ENCODE measurements around the gene ZNRF4.
"Not testable (repeated sequence)": the region's sequence is repeated elsewhere in the genome, so short reads cannot be mapped to it uniquely, and the experiment has no call there.

The ZNRF4 gene

GRCh38 chr19:5477451-5478215, 22.4 kb downstream of the ZNRF4 start:
- CTCF ChIA-PET, result no interaction called here
- Mint-ChIP-seq H3K9me3 (peaks cover 5% of the 10 kb centered on the region), H3K36me3 (no peaks in the 10 kb centered on the region), H3K4me1 (no peaks in the 10 kb centered on the region), H3K27me3 (peaks cover 31% of the 10 kb centered on the region), H3K4me3 (no peak overlapping the region), H3K27ac (no peak overlapping the region)
- no peak for DNase-seq

- H3K27ac Mint-ChIP-seq, result no peak overlapping the region
- DNase-seq, result no peak
- H3K36me3 Mint-ChIP-seq, result no peaks in the 10 kb centered on the region
- H3K27me3 Mint-ChIP-seq, result peaks cover 30% of the 10 kb centered on the region
- H3K4me3 Mint-ChIP-seq, result no peak overlapping the region
- CTCF ChIA-PET, result no interaction called here
- peaks cover 5% of the 10 kb centered on the region for H3K9me3 Mint-ChIP-seq
- H3K4me1 Mint-ChIP-seq, result no peaks in the 10 kb centered on the region
These were observed 23.2 kb downstream of the ZNRF4 start for GRCh38 chr19:5478241-5478924.

GRCh38 chr19:5478925-5479588, 23.8 kb downstream of the ZNRF4 start:
- Mint-ChIP-seq H3K36me3 (no peaks in the 10 kb centered on the region), H3K27ac (no peak overlapping the region), H3K4me3 (no peak overlapping the region), H3K9me3 (peaks cover 5% of the 10 kb centered on the region), H3K4me1 (no peaks in the 10 kb centered on the region), H3K27me3 (peaks cover 30% of the 10 kb centered on the region)
- CTCF ChIA-PET, result no interaction called here
- no peak for DNase-seq

GRCh38 chr19:5479958-5480357, 24.7 kb downstream of the ZNRF4 start:
- H3K4me1 Mint-ChIP-seq, result no peaks in the 10 kb centered on the region
- H3K36me3 Mint-ChIP-seq, result no peaks in the 10 kb centered on the region
- CTCF ChIA-PET, result no interaction called here
- DNase-seq, result no peak
- H3K9me3 Mint-ChIP-seq, result peaks cover 5% of the 10 kb centered on the region
- no peak overlapping the region for H3K27ac Mint-ChIP-seq
- H3K27me3 Mint-ChIP-seq, result peaks cover 38% of the 10 kb centered on the region
- H3K4me3 Mint-ChIP-seq, result no peak overlapping the region

GRCh38 chr19:5480427-5480836, 25.2 kb downstream of the ZNRF4 start:
- CTCF ChIA-PET, result no interaction called here
- no peaks in the 10 kb centered on the region for H3K4me1 Mint-ChIP-seq
- no peaks in the 10 kb centered on the region for H3K36me3 Mint-ChIP-seq
- DNase-seq, result peak; percentile 50
- H3K27me3 Mint-ChIP-seq, result peaks cover 42% of the 10 kb centered on the region
- peaks cover 5% of the 10 kb centered on the region for H3K9me3 Mint-ChIP-seq
- no peak overlapping the region for H3K4me3 Mint-ChIP-seq
- H3K27ac Mint-ChIP-seq, result no peak overlapping the region

GRCh38 chr19:5481957-5482356, 26.7 kb downstream of the ZNRF4 start:
- CTCF ChIA-PET, result no interaction called here
- Mint-ChIP-seq H3K36me3 (no peaks in the 10 kb centered on the region), H3K4me3 (no peak overlapping the region), H3K9me3 (peaks cover 5% of the 10 kb centered on the region), H3K27me3 (peaks cover 44% of the 10 kb centered on the region), H3K4me1 (no peaks in the 10 kb centered on the region), H3K27ac (no peak overlapping the region)
- DNase-seq, result no peak

GRCh38 chr19:5484398-5485285, 29.4 kb downstream of the ZNRF4 start:
- Mint-ChIP-seq H3K27me3 (peaks cover 32% of the 10 kb centered on the region), H3K36me3 (no peaks in the 10 kb centered on the region), H3K9me3 (peaks cover 5% of the 10 kb centered on the region), H3K4me1 (no peaks in the 10 kb centered on the region), H3K27ac (no peak overlapping the region), H3K4me3 (no peak overlapping the region)
- CTCF ChIA-PET, result no interaction called here
- no peak for DNase-seq

- no peak overlapping the region for H3K4me3 Mint-ChIP-seq
- no peak overlapping the region for H3K27ac Mint-ChIP-seq
- CTCF ChIA-PET, result no interaction called here
- no peaks in the 10 kb centered on the region for H3K4me1 Mint-ChIP-seq
- H3K36me3 Mint-ChIP-seq, result no peaks in the 10 kb centered on the region
- peaks cover 5% of the 10 kb centered on the region for H3K9me3 Mint-ChIP-seq
- H3K27me3 Mint-ChIP-seq, result peaks cover 32% of the 10 kb centered on the region
- DNase-seq, result no peak
These were observed 30.0 kb downstream of the ZNRF4 start for GRCh38 chr19:5485286-5485636.

- H3K27ac Mint-ChIP-seq, H3K9me3 Mint-ChIP-seq, H3K4me3 Mint-ChIP-seq, CTCF ChIA-PET, DNase-seq, H3K4me1 Mint-ChIP-seq, H3K36me3 Mint-ChIP-seq: not testable (repeated sequence)
- H3K27me3 Mint-ChIP-seq, result peaks cover 32% of the 10 kb centered on the region
These were observed 30.4 kb downstream of the ZNRF4 start for GRCh38 chr19:5485658-5486057.

GRCh38 chr19:5487222-5487621, 32.0 kb downstream of the ZNRF4 start:
- Mint-ChIP-seq H3K27ac (no peak overlapping the region), H3K4me1 (no peaks in the 10 kb centered on the region), H3K27me3 (peaks cover 42% of the 10 kb centered on the region), H3K4me3 (no peak overlapping the region), H3K9me3 (peaks cover 2% of the 10 kb centered on the region), H3K36me3 (no peaks in the 10 kb centered on the region)
- CTCF ChIA-PET, result no interaction called here
- no peak for DNase-seq

GRCh38 chr19:5489551-5489950, 34.3 kb downstream of the ZNRF4 start:
- Mint-ChIP-seq H3K4me3 (no peak overlapping the region), H3K36me3 (no peaks in the 10 kb centered on the region), H3K27ac (no peak overlapping the region), H3K9me3 (no peaks in the 10 kb centered on the region), H3K27me3 (peaks cover 57% of the 10 kb centered on the region), H3K4me1 (no peaks in the 10 kb centered on the region)
- CTCF ChIA-PET, result no interaction called here
- DNase-seq, result no peak

- Mint-ChIP-seq H3K36me3 (no peaks in the 10 kb centered on the region), H3K27me3 (peaks cover 60% of the 10 kb centered on the region)
These were observed 36.3 kb downstream of the ZNRF4 start for GRCh38 chr19:5491565-5491964.

GRCh38 chr19:5492281-5492634, 37.0 kb downstream of the ZNRF4 start:
- Mint-ChIP-seq H3K27ac (no peak overlapping the region), H3K27me3 (peaks cover 61% of the 10 kb centered on the region), H3K4me1 (no peaks in the 10 kb centered on the region), H3K4me3 (no peak overlapping the region), H3K9me3 (no peaks in the 10 kb centered on the region), H3K36me3 (no peaks in the 10 kb centered on the region)
- DNase-seq, result no peak
- CTCF ChIA-PET, result no interaction called here

More at GRCh38 chr19:5491565-5491964, 36.3 kb downstream of the ZNRF4 start:
- Mint-ChIP-seq H3K4me1 (no peaks in the 10 kb centered on the region), H3K9me3 (no peaks in the 10 kb centered on the region), H3K27ac (no peak overlapping the region), H3K4me3 (no peak overlapping the region)
- CTCF ChIA-PET, result no interaction called here
- DNase-seq, result no peak

- DNase-seq, result no peak
- no peak overlapping the region for H3K4me3 Mint-ChIP-seq
- H3K9me3 Mint-ChIP-seq, result no peaks in the 10 kb centered on the region
- CTCF ChIA-PET, result no interaction called here
- H3K36me3 Mint-ChIP-seq, result no peaks in the 10 kb centered on the region
- H3K27ac Mint-ChIP-seq, result no peak overlapping the region
- H3K4me1 Mint-ChIP-seq, result no peaks in the 10 kb centered on the region
- H3K27me3 Mint-ChIP-seq, result peaks cover 65% of the 10 kb centered on the region
These were observed 37.6 kb downstream of the ZNRF4 start for GRCh38 chr19:5492635-5493409.
